ENCODE measurements around the gene SAV1. TPM values are rescaled to one million over a fixed set of nuclear protein-coding genes. Genes with fewer than 3 reads are reported as not detected.

The SAV1 gene
- total RNA-seq, 2 donors from 2014 or later: 35.6 to 47.9 TPM

- Histone ChIP-seq H3K36me3 (peaks cover 7% of the 10 kb centered on the region), H3K27me3 (replicated peaks; ENCODE audit: insufficient read depth) (no peaks in the 10 kb centered on the region), H3K4me3 (no peak overlapping the region), H3K4me1 (ENCODE audit: control insufficient read depth in 1 of 2, low read depth in 2 of 2) (no peaks in the 10 kb centered on the region), H3K9me3 (no peaks in the 10 kb centered on the region), H3K27ac (no peak overlapping the region)
- ATAC-seq (ENCODE audit: insufficient number of reproducible peaks, low FRiP score, low read depth) (no peak), DNase-seq (ENCODE audit: low spot score) (no peak)
- no peak for TF ChIP-seq CTCF (IDR thresholded peaks at IDR 0.05)
Observed at GRCh38 chr14:50615552-50615951, 52.6 kb downstream of the SAV1 start.

GRCh38 chr14:50615056-50615455, 53.0 kb downstream of the SAV1 start:
- Histone ChIP-seq H3K4me3 (no peak overlapping the region), H3K36me3 (peaks cover 7% of the 10 kb centered on the region), H3K4me1 (ENCODE audit: control insufficient read depth in 1 of 2, low read depth in 2 of 2) (no peaks in the 10 kb centered on the region), H3K27ac (no peak overlapping the region), H3K27me3 (replicated peaks; ENCODE audit: insufficient read depth) (no peaks in the 10 kb centered on the region), H3K9me3 (no peaks in the 10 kb centered on the region)
- ATAC-seq (ENCODE audit: insufficient number of reproducible peaks, low FRiP score, low read depth): no peak
- DNase-seq (ENCODE audit: low spot score): no peak
- no peak for TF ChIP-seq CTCF (IDR thresholded peaks at IDR 0.05)

- TF ChIP-seq CTCF (IDR thresholded peaks at IDR 0.05): no peak
- Histone ChIP-seq H3K36me3 (peaks cover 7% of the 10 kb centered on the region), H3K27ac (no peak overlapping the region), H3K4me1 (ENCODE audit: control insufficient read depth in 1 of 2, low read depth in 2 of 2) (no peaks in the 10 kb centered on the region), H3K27me3 (replicated peaks; ENCODE audit: insufficient read depth) (no peaks in the 10 kb centered on the region), H3K4me3 (no peak overlapping the region), H3K9me3 (no peaks in the 10 kb centered on the region)
- ATAC-seq (ENCODE audit: insufficient number of reproducible peaks, low FRiP score, low read depth): no peak
- DNase-seq (ENCODE audit: low spot score): no peak
Observed at GRCh38 chr14:50612806-50613205, 55.3 kb downstream of the SAV1 start.

- TF ChIP-seq CTCF (IDR thresholded peaks at IDR 0.05): no peak
- no peaks in the 10 kb centered on the region for H3K27me3 ChIP-seq (replicated peaks; ENCODE audit: insufficient read depth)
- peaks cover 0 to 2% of the 10 kb centered on the region in 2 donors for H3K4me1 ChIP-seq (ENCODE audit: control insufficient read depth in 1 of 2, low read depth in 2 of 2)
Observed at GRCh38 chr14:50610465-50610864, 57.6 kb downstream of the SAV1 start.

GRCh38 chr14:50608302-50608851, 59.7 kb downstream of the SAV1 start:
- no peak for TF ChIP-seq CTCF (IDR thresholded peaks at IDR 0.05)
- DNase-seq (ENCODE audit: low spot score) (no peak), ATAC-seq (ENCODE audit: insufficient number of reproducible peaks, low FRiP score, low read depth) (no peak)
- Histone ChIP-seq H3K27me3 (replicated peaks; ENCODE audit: insufficient read depth) (no peaks in the 10 kb centered on the region), H3K36me3 (no peaks in the 10 kb centered on the region), H3K4me1 (ENCODE audit: control insufficient read depth in 1 of 2, low read depth in 2 of 2) (peaks cover 0 to 3% of the 10 kb centered on the region in 2 donors), H3K9me3 (no peaks in the 10 kb centered on the region), H3K27ac (no peak overlapping the region), H3K4me3 (no peak overlapping the region)

More at GRCh38 chr14:50610465-50610864, 57.6 kb downstream of the SAV1 start:
- ATAC-seq (ENCODE audit: insufficient number of reproducible peaks, low FRiP score, low read depth) (no peak), DNase-seq (ENCODE audit: low spot score) (no peak)
- Histone ChIP-seq H3K4me3 (no peak overlapping the region), H3K27ac (no peak overlapping the region), H3K9me3 (no peaks in the 10 kb centered on the region), H3K36me3 (peaks cover 4% of the 10 kb centered on the region)

All from thoracic aorta (tissue), 2 donors.